Skin of body (tissue), 2 donors: ENCODE results near the gene GRM7. TPM values are rescaled to one million over a fixed set of nuclear protein-coding genes. Genes with fewer than 3 reads are reported as not detected.

ENCODE experiments used
- DNase-seq: peaks from one replicate; lab custom pipeline; 2025; lab: John Stamatoyannopoulos, UW
- total RNA-seq: library from RNA; depleted of rRNA; stranded (reverse); fragments of >200 nt; gene quantifications from one replicate; pipeline ENCODE4 v1.2.3, GENCODE V29; 2014

GRM7 gene
- total RNA-seq, 1 donor from 2014 or later: 0.39 TPM

DNA sequence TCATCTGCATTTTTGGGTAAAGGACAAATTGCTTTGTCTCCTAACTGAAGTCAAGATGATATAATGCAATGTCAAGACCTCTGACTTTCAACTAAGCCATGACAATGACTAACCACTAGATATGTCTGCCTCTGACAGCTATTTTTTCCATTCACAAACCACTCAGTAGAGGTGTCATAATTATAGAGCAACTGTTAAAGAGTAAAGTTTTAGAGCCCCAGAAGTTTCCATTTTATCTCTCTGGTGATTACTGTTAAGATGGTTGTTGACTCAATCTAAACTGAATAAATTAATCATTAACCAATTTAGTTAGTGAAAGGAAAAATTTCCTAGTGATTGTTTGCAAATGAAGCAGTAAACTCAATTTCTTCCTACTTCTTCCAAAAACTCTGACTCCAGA lies 779.9 kb downstream of the GRM7 start:
- no peak for DNase-seq

DNA sequence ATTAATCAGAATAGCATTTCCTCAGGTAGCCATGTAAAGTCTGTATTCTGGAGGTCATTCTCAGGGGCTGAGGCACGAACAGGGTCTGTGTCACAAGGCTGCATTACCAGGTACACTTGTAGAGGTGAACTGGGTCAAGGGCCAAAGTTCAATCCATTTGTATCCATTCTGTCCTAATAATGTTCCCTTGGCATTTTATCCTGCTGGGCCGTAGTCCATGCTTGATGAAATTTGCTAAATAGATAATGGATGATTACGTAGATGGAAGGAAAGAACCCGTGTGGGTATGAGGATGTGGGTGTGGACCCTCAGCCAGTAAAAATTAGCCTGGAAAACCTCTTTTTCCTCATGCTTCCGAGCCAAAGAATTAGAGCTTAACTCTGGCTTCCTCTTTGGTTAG lies 785.9 kb downstream of the GRM7 start:
- no peak for DNase-seq

- no peak for DNase-seq
Measured at GRCh38 chr3:7650466-7650865, 789.6 kb downstream of the GRM7 start.

- DNase-seq: no peak
Measured at GRCh38 chr3:7651274-7651673, 790.4 kb downstream of the GRM7 start.

DNA sequence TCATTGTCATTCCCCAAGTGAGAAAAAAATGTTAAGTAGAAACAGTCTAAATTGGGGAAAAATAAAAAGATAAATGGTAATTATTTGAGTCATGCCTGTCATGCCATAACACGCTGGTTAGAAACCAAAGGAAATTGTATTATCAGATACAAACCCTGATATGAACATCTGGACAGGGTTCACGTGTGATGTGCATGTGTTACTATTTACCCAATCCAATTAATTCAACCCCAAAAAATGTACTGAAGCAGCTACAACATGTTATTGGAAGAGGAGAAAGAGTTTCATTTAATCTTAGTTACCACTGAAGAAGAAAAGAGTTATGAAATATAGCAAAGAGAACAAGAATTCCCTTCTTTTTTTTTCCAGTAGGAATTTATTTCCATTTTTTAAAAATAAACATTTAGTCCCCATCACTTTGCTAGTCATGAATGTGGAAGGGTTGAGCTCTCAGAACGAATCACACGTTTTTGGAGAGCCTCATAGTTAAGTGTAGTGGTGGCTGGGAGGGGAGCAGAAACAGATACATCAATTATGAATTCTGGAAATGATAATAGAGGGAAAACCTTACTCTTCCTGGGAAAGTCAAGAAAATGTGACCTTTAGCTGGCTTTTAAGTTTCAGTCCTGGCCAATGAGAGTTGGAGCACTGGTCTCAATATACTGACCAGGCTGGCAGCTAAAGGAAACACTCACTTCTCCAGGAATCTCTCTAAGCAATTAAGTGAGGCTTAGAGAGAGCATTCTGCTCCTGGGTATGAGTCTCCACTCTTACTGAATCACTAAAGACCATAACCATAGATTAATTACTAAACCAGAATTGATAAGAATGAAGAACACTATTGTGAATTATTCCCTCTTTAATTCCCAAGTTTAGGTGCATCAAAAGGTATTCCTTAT lies 796.5 kb downstream of the GRM7 start:
- DNase-seq: peak; percentile 3

DNA sequence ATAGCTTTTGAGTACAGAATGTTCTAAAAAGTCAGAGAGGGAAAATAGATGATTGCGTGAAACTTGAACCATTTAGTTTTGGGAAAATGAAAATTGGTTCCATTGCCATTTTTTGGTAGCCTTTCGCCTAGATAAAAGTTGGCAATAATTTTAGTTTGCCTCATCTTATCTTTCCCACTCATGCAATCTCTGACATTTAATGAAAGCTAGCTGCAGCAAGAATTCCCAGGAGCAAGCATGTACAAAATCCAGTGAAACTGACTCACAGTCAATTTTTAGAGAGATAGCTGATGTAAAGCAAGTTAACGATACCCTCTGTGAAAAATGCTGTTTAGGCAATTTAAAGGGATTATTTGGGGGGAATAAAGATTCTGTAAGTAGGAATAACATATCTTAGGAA lies 797.4 kb downstream of the GRM7 start:
- DNase-seq: no peak

GRCh38 chr3:7659079-7659478 lies 798.2 kb downstream of the GRM7 start:
- DNase-seq: no peak

GRCh38 chr3:7663771-7664170 lies 802.9 kb downstream of the GRM7 start:
- DNase-seq: no peak

DNA sequence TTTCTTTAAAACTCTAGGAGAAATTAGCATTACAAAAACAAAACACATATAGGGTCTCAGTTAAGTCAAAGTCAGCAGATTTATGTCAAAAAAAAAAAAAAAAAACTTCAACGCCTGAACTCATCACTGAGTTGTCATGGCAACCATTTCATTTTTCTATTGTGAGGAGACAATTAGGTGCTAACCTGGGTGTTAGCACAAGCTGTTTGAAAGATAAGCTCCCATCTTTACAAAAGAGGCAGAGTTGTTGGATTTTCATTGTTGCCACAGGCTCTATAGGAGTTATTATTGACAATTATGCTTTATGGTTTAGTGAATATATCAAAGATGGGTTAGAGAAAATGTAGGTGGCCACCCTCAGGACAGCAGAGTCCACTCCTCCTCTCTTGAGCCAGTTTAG lies 806.9 kb downstream of the GRM7 start:
- DNase-seq: no peak

GRCh38 chr3:7669641-7670040 lies 808.7 kb downstream of the GRM7 start:
- no peak for DNase-seq

- no peak for DNase-seq
Measured at GRCh38 chr3:7678521-7678920, 817.6 kb downstream of the GRM7 start.

GRCh38 chr3:7682822-7683229 lies 821.9 kb downstream of the GRM7 start:
- DNase-seq: peak; percentile 75

DNA sequence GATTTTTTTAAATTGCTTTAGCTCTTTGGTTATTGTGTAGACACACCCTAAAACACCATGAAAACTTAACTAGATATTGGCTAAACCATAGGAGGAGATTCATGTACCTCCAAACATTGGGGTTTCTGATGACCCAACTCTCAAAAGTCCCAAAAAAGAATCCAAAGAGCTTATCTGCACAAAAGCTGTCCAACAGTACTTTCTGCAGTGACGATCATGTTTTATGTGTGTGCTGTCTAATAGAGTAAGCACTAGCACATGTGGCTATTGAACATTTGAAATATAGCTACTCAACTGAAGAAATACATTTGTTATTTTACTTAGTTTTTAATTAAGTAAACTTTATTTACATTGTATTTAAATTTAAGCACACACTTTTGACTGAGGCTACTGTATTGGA lies 822.5 kb downstream of the GRM7 start:
- DNase-seq: no peak

- peak; percentile 5 for DNase-seq
Measured at GRCh38 chr3:7684182-7684715, 823.3 kb downstream of the GRM7 start.

DNA sequence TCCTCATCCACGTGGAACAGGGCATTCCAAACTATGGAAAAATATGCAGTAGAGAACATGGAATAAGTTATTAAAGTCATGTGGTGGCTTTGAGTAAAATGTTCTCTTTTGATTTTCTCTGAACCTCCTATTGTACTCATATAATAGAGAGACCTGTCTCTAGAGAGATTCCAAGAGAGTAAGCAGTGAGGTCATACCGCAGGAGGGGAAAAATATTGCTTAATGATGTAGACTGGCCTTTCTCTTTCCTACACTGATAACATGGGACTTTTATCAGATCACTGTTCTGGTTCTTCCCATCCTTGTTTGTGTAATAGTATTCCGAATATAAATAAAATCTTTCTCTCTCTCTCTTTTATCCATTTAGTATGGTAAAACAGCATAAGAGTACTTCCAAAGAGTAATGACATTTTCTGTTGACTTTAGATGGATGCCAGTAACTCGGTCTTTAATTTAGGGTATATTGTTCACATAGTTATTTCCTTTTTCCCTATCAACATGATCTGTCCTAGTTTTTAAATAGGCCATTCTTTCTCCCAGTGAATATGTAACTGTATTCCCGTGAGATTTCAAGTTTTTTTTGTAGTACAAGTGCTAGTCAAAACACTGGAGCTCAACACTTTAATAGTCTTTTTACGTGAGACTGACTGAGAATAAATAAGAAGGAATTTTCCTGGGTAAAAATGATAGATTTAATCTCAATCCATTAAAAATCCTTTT lies 826.7 kb downstream of the GRM7 start:
- no peak for DNase-seq

GRCh38 chr3:7692866-7693265 lies 832.0 kb downstream of the GRM7 start:
- no peak for DNase-seq

- no peak for DNase-seq
Measured at GRCh38 chr3:7693976-7694375, 833.1 kb downstream of the GRM7 start.

- DNase-seq: no peak
Measured at GRCh38 chr3:7695049-7695448, 834.1 kb downstream of the GRM7 start.

DNA sequence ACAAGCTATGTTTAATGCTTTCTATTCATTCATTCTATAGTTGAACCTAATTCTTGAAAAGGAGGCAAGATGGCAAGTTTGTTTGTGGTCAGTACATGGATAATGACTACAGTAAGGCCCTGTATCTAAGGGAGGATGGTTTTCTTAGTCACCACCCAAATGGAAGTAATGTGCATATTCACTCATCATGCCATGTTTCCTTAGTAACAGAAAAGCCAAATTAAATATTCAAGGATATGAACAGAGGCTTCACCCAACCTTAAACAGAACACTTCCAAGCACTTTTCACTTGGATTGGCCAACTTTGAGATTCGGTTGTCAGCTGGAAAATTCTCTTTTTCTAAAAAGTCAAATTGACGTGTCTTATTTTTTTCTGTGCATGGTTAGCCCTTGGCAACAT lies 835.4 kb downstream of the GRM7 start:
- DNase-seq: no peak

DNA sequence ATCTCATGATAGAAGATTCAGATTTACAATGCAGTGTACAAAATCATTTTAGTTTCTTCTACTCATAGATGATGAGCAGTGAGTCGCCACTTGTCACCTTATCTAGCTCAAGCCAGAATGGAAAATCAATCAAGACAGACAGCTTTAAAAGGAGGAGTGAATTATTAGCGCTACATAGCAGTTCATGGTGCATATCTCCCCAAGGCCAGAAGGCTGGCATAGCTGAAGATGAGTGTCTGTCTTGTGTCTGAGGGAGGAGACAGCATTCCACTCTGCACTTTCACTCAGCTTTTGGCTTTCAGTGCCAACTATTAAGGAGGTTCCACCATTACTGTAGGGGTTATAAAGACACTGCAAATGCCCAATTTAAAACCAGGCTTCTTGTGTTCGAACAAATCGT lies 836.6 kb downstream of the GRM7 start:
- DNase-seq: no peak

GRCh38 chr3:7700539-7700938 lies 839.6 kb downstream of the GRM7 start:
- no peak for DNase-seq

GRCh38 chr3:7700977-7701376 lies 840.1 kb downstream of the GRM7 start:
- no peak for DNase-seq

DNA sequence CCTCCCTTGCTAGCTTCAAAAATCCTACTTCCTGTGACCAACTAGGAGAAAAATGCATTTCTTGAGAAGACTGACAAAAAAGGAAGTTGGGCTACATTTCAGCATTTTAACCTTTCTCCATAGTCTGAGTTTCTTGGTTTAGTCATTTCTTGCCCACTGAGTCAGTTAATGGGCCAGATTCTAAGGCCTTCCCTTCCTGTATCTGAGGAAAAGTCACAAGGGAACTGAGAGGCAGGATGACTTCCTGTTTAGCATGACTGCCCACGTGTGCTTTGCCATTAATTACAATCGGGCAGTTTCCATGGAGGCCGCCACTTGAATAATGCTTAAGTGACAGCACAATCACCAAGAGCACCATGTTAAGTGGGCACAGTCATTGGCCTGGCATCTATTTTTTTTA lies 846.3 kb downstream of the GRM7 start:
- DNase-seq: no peak
